T-helper 2 cell (primary cell): ENCODE measurements around the gene BNIP3.
A peak's percentile ranks its signal among the peaks of the same experiment; 100 is the strongest.
"Not testable (repeated sequence)": the region's sequence is repeated elsewhere in the genome, so short reads cannot be mapped to it uniquely, and the experiment has no call there.

Source experiments
- DNase-seq, 5 experiments: peaks; one replicate each; pipeline versions ENCODE4 v3.0.0 to v3.0.0-alpha.2; 2012 to 2022

BNIP3 gene

DNA sequence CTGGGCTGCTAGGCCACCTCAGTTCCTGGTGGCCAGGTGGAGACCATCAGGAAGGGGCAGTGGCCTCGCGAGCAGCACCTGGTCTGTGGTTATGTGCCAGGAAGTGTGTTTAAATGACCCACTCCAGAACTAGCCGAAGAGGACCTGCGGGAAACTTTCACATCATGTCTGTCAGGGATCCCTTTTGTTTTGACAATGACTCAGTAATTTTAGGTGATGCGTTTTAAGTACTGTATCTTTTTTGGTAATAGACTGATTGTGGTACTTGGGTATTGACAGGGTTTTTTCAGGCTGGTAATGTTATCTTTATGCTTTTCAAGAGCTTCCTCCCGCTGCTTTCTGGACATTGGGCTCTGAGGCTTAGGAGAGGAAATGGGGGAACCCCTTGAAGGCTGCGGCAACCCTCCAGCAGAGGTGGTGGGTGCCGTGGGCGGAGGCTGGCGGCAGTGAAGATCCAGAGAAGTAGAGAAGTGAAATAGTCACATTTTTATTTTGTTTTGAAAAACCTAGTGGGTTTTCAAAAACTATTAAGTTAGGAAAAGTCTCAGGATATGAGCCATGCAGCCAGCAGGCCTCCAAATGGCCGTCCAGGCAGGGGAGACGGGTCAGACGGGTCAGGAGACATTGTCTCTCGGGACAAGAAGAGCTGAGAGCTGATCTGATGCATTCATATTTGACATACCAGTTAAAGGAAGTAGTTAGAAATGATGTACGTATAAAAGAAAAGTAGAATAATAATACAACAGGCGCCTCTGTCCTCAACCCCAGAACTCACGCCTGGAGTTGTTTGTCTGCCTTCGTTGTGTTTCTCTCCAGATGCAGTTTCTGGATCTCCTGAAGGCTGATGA is 53.3 kb downstream of the BNIP3 start:
- peak in 2 of 5 experiments; percentile 18 to 74 for DNase-seq

- DNase-seq, result no peak
Measured at GRCh38 chr10:131926743-131927595, 54.8 kb downstream of the BNIP3 start.

GRCh38 chr10:131926253-131926652 is 55.5 kb downstream of the BNIP3 start:
- DNase-seq, result no peak

GRCh38 chr10:131925716-131926115 is 56.0 kb downstream of the BNIP3 start:
- DNase-seq, result no peak

GRCh38 chr10:131925011-131925649 is 56.6 kb downstream of the BNIP3 start:
- DNase-seq, result no peak

DNA sequence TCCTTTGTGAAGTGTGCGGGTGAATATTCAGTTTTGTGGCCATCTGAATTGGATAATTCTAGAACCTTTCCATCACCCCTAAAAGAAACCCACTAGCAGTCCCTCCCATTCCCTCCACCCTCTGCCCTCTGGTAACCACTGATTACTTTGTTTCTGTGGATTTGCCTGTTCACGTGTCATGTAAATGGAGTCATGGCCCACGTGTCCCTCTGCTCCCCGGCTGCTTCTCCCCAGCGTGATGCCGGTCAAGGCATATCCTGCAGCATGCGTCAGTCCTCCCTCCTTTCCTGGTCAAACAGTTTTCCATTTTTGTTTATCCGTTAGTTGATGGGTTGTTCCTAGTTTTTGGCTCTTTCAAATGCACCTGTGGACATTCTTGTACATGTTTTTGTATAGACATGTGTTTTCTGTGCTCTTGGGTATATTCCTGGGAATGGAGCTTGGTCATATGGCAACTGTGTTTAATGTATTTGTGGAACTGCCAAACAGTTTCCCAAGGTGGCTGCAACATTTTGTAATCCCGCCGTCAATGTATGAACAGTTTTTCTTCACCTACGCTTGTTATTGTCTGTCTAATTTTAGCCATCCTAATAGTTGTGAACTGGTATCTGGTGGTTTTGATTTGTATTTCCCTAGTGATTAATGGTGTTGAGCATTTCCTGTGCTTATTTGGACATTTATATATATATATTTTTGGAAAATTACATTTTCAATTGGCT is 58.5 kb downstream of the BNIP3 start:
- DNase-seq, result no peak

DNA sequence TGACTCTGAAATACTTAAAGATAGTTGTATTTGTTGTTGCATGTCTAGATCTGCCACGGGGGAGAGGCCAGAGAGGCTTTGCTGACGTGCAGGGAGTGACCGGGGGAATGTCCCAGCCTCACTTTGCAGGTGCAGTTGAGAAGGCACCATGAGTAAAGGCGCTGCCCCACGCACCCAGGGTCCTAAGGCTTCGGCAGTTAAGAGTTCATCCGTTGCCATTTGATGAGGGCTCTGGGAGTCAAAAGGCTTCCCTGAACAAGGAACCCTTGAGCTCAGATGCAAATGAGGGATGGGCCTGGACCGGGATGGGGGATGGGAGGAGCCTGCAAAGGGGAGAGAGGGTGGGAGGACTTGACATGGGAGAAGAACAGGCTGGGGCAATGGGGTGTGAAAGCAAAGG is 60.5 kb downstream of the BNIP3 start:
- DNase-seq, result no peak

- no peak for DNase-seq
Measured at GRCh38 chr10:131920693-131921092, 61.0 kb downstream of the BNIP3 start.

GRCh38 chr10:131920151-131920550 is 61.6 kb downstream of the BNIP3 start:
- DNase-seq, result no peak

DNA sequence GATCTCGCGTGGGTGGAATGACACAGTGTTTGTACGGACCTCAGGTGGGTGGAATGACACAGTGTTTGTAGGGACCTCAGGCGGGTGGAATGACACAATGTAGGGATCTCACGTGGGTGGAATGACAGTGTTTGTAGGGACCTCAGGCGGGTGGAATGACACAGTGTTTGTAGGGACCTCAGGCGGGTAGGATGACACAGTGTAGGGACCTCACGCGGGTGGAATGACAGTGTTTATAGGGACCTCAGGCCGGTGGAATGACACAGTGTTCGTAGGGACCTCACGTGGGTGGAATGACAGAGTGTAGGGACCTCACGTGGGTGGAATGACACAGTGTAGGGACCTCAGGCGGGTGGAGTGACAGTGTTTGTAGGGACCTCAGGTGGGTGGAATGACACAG is 62.3 kb downstream of the BNIP3 start:
- DNase-seq, result not testable (repeated sequence)
